Measurements from ENCODE around the gene LCN10. TPM values are rescaled to one million over a fixed set of nuclear protein-coding genes. Genes with fewer than 3 reads are reported as not detected.

LCN10 gene
- polyA plus RNA-seq, 2 of the 4 experiments (the other 2 are of a cell fraction): not detected

DNA sequence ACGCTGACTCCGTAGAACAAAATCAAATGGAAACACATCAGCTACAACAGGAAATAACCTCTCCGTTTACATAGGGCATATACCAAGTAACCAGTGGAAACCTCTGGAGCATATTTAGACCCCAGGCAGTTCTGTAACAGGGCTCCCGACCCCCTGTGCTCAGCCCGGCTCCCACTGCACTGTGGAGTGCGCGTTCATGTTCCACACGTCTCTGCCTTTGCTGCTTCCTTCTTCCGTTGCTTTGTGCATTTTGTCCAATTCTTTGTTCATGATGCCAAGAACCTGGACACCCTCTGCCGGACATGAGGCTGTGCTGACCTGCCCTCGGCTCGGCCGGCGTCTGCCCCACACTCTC is 49.6 kb downstream of the LCN10 start:
- no peak for FAIRE-seq
- DNase-seq (ENCODE audit: low read depth in 1 of 2, low spot score in 1 of 2): no peak
- 49% methylated on average over 14 of the region's 14 CpGs for WGBS (ENCODE audit: missing lambda C conversion rate)
- ATAC-seq: no peak
- peaks cover 74% of the 10 kb centered on the region for H3K4me1 ChIP-seq
- no peak overlapping the region for H3K4me3 ChIP-seq
- H3K9me3 ChIP-seq: no peaks in the 10 kb centered on the region
- ChIA-PET POLR2A (interaction anchor here (0.8 to 1.5 kb wide), 3 partner anchors 22 to 210 kb away, joined by 3 to 10 read pairs (median 6); no protein-coding TSS in a partner anchor), CTCF (interaction anchor here (0.7 to 8.5 kb wide), 12 partner anchors 8 to 207 kb away, joined by 3 to 113 read pairs (median 14); no protein-coding TSS in a partner anchor)
- peak overlapping the region; percentile 73 to 87 for H3K27ac ChIP-seq
- TF ChIP-seq POLR2AphosphoS2 (conservative IDR thresholded peaks at IDR 0.05; ENCODE audit: low read length): no peak
- no peak for TF ChIP-seq FOXS1 (CRISPR knock-in tag; IDR thresholded peaks at IDR 0.05)
- TF ChIP-seq JUN (IDR thresholded peaks at IDR 0.05): no peak
- no peak for TF ChIP-seq GATA3 (IDR thresholded peaks at IDR 0.05; ENCODE audit: borderline replicate concordance)
- TF ChIP-seq RAD21 (conservative IDR thresholded peaks at IDR 0.05 in 1 of 2, IDR thresholded peaks at IDR 0.05 in 1 of 2): no peak
- no peak for TF ChIP-seq HEYL (CRISPR knock-in tag; IDR thresholded peaks at IDR 0.05)
- TF ChIP-seq, protein P1, sequence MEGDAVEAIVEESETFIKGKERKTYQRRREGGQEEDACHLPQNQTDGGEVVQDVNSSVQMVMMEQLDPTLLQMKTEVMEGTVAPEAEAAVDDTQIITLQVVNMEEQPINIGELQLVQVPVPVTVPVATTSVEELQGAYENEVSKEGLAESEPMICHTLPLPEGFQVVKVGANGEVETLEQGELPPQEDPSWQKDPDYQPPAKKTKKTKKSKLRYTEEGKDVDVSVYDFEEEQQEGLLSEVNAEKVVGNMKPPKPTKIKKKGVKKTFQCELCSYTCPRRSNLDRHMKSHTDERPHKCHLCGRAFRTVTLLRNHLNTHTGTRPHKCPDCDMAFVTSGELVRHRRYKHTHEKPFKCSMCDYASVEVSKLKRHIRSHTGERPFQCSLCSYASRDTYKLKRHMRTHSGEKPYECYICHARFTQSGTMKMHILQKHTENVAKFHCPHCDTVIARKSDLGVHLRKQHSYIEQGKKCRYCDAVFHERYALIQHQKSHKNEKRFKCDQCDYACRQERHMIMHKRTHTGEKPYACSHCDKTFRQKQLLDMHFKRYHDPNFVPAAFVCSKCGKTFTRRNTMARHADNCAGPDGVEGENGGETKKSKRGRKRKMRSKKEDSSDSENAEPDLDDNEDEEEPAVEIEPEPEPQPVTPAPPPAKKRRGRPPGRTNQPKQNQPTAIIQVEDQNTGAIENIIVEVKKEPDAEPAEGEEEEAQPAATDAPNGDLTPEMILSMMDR (IDR thresholded peaks at IDR 0.05): no peak
- TF ChIP-seq TP53 (CRISPR knock-in tag; IDR thresholded peaks at IDR 0.05): no peak
- TF ChIP-seq KDM1A (IDR thresholded peaks at IDR 0.05; ENCODE audit: low read depth): no peak
- TF ChIP-seq RNF2 (IDR thresholded peaks at IDR 0.05; ENCODE audit: borderline replicate concordance, low read depth): no peak
- TF ChIP-seq ESRRA (IDR thresholded peaks at IDR 0.05; ENCODE audit: borderline replicate concordance, low read length): no peak
- TF ChIP-seq ATOH8 (CRISPR knock-in tag; IDR thresholded peaks at IDR 0.05; ENCODE audit: low read depth): no peak
- H3K4me2 ChIP-seq: peak overlapping the region; percentile 86

DNA sequence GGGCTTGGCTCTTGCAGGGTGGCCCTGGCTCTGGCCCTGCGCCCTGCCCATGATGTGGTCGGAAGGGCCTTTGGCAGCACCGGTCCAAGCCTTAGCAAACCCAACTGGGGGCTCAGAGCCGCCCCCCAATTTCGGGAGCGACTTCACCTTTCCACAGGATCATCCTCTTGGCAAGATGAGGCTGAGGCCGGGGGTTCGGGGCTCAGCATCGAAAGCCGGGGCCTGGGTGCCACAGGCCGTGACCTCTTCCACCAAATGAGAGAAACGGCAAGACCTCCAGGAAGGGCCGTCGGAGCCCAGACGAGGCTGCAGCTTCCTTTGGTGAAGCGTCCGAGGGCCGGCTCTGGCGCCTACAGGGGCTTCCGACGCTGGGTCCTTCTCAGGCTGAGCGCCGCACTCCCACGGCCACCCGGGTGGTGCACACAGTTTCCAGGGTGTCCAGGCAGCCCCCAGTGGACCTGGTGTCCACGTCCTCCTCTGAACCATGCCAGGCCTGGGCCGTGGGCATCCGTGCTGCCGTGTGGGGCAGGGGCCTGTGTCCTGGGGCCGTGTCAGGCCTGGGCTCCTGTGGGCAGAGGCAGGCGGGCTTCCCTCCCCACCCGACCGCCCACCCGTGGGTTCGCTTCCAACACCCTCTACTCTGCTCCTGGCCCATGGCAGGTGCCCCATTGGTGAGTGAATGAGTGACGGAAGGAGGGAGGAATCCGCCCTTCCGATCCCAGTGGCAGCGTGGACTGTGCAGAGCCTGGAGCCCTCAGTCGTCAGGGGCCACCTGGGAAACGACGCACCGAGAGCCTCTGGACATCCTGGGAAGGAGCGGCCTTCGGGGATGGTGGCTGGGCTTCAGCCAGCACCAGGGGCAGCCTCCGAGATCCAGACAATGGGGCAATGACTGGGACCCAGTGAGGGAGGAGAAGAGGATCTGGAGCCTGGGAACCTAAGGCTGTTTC is 50.3 kb downstream of the LCN10 start:
- peak overlapping the region; percentile 86 for H3K4me2 ChIP-seq
- TF ChIP-seq EHF (CRISPR knock-in tag; IDR thresholded peaks at IDR 0.05) (no peak), KDM5A (IDR thresholded peaks at IDR 0.05) (no peak), MAZ (IDR thresholded peaks at IDR 0.05; ENCODE audit: borderline replicate concordance, low read depth, low read length) (no peak), RNF2 (IDR thresholded peaks at IDR 0.05; ENCODE audit: borderline replicate concordance, low read depth) (no peak), NFE2L2 (conservative IDR thresholded peaks at IDR 0.05; ENCODE audit: low read length) (no peak), MAFK (IDR thresholded peaks at IDR 0.05; ENCODE audit: partially characterized antibody) (no peak), PBX3 (IDR thresholded peaks at IDR 0.05) (no peak), TP53 (CRISPR knock-in tag; IDR thresholded peaks at IDR 0.05) (no peak), POLR2AphosphoS2 (conservative IDR thresholded peaks at IDR 0.05; ENCODE audit: low read length) (no peak), NPAS2 (CRISPR knock-in tag; IDR thresholded peaks at IDR 0.05; ENCODE audit: borderline replicate concordance) (no peak), RAD21 (conservative IDR thresholded peaks at IDR 0.05 in 1 of 2, IDR thresholded peaks at IDR 0.05 in 1 of 2) (no peak), JUNB (IDR thresholded peaks at IDR 0.05) (no peak), CHD2 (IDR thresholded peaks at IDR 0.05; ENCODE audit: low read length, partially characterized antibody) (no peak), FOSB (CRISPR knock-in tag; IDR thresholded peaks at IDR 0.05) (no peak), HOXB5 (CRISPR knock-in tag; IDR thresholded peaks at IDR 0.05) (no peak), MYC (IDR thresholded peaks at IDR 0.05; ENCODE audit: borderline replicate concordance, low read length) (no peak), CBX8 (IDR thresholded peaks at IDR 0.05) (no peak)
- TF ChIP-seq, protein P2, sequence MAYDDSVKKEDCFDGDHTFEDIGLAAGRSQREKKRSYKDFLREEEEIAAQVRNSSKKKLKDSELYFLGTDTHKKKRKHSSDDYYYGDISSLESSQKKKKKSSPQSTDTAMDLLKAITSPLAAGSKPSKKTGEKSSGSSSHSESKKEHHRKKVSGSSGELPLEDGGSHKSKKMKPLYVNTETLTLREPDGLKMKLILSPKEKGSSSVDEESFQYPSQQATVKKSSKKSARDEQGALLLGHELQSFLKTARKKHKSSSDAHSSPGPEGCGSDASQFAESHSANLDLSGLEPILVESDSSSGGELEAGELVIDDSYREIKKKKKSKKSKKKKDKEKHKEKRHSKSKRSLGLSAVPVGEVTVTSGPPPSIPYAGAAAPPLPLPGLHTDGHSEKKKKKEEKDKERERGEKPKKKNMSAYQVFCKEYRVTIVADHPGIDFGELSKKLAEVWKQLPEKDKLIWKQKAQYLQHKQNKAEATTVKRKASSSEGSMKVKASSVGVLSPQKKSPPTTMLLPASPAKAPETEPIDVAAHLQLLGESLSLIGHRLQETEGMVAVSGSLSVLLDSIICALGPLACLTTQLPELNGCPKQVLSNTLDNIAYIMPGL (CRISPR knock-in tag; IDR thresholded peaks at IDR 0.05; ENCODE audit: borderline replicate concordance): no peak
- TF ChIP-seq, protein P3, sequence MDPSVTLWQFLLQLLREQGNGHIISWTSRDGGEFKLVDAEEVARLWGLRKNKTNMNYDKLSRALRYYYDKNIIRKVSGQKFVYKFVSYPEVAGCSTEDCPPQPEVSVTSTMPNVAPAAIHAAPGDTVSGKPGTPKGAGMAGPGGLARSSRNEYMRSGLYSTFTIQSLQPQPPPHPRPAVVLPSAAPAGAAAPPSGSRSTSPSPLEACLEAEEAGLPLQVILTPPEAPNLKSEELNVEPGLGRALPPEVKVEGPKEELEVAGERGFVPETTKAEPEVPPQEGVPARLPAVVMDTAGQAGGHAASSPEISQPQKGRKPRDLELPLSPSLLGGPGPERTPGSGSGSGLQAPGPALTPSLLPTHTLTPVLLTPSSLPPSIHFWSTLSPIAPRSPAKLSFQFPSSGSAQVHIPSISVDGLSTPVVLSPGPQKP (IDR thresholded peaks at IDR 0.05; ENCODE audit: low read depth, low read length): no peak
- H3K4me1 ChIP-seq: peaks cover 73% of the 10 kb centered on the region
- ChIA-PET CTCF (interaction anchor here (1.2 to 13.4 kb wide), 9 partner anchors 11 to 207 kb away, joined by 3 to 186 read pairs (median 24); no protein-coding TSS in a partner anchor), POLR2A (interaction anchor here (1.5 kb wide), 1 partner anchor 35 kb away, joined by 10 read pairs; no protein-coding TSS in a partner anchor)
- FAIRE-seq: no peak
- no peaks in the 10 kb centered on the region for H3K9me3 ChIP-seq
- H3K4me3 ChIP-seq: no peak overlapping the region
- no peak for ATAC-seq
- peak overlapping the region; percentile 73 to 87 for H3K27ac ChIP-seq
- no peak for DNase-seq (ENCODE audit: low read depth in 1 of 2, low spot score in 1 of 2)
- 93% methylated on average over 36 of the region's 46 CpGs for WGBS (ENCODE audit: missing lambda C conversion rate)

All from A549 (cell line).